T-cell (primary cell): Measurements from ENCODE around the gene BCL2. TPM values are rescaled to one million over a fixed set of nuclear protein-coding genes. Genes with fewer than 3 reads are reported as not detected.

Source experiments
- ATAC-seq, 4 experiments: fragments of 200-7000 bp in 3 of 4; fragments of 150-1000 bp in 1 of 4; cut with Tn5 transposase; replicated peaks in 1 of 4; 1 replicate in 3 of 4; 2 replicates in 1 of 4; pipeline ENCODE4 v1.10.0; 2021; ENCODE audit warnings: moderate library complexity in 3 of 4, mild to moderate bottlenecking in 2 of 4, moderate number of reproducible peaks in 1 of 4
- CTCF ChIA-PET, 2 donors: fragments of 300-600 bp; sonication (Branson Sonifier 250); formaldehyde crosslinking; loops; one replicate each; lab custom pipeline; 2022; ENCODE audit warnings: antibody characterized with exemption in 2 of 2; lab: Charles Lee
- POLR2A ChIA-PET, 2 donors: fragments of 300-600 bp; sonication (Branson Sonifier 250); formaldehyde crosslinking; loops; one replicate each; lab custom pipeline; 2022; ENCODE audit warnings: antibody characterized with exemption in 2 of 2; lab: Charles Lee
- DNase-seq, 35 experiments: peaks; one replicate each; pipeline versions ENCODE4 v3.0.0 to v3.0.0-alpha.2; 2013 to 2023
- H3K27ac ChIP-seq: one replicate; pipeline ENCODE4 v1.5.1; 2013; ENCODE audit warnings: low read length
- H3K27me3 ChIP-seq, 2 experiments: replicated peaks in 1 of 2; 1 replicate in 1 of 2; 2 replicates in 1 of 2; pipeline versions ENCODE4 v1.6.1 to v1.7.0; 2013; ENCODE audit warnings: low read length in 1 of 2, mixed read lengths in 1 of 2; ENCODE audit not compliant: control insufficient read depth in 2 of 2, insufficient read depth in 2 of 2; ENCODE audit errors: extremely low read depth in 1 of 2
- H3K36me3 ChIP-seq, 2 donors: 1 replicate in 1 of 2; 2 replicates in 1 of 2; pipeline versions ENCODE4 v1.6.1 to v1.7.0; 2013; ENCODE audit warnings: low read length in 1 of 2; ENCODE audit not compliant: control insufficient read depth in 2 of 2, insufficient read depth in 1 of 2; ENCODE audit errors: extremely low read depth in 1 of 2
- H3K4me1 ChIP-seq, 2 experiments: 1 replicate in 1 of 2; 2 replicates in 1 of 2; pipeline versions ENCODE4 v1.6.1 to v1.7.0; 2013; ENCODE audit warnings: low read length in 2 of 2, mixed read lengths in 1 of 2; ENCODE audit not compliant: insufficient read depth in 2 of 2, control insufficient read depth in 1 of 2; ENCODE audit errors: extremely low read depth in 1 of 2
- H3K4me3 ChIP-seq, 2 donors: 1 replicate in 1 of 2; 2 replicates in 1 of 2; pipeline versions ENCODE4 v1.5.1 to v1.7.0; 2013; ENCODE audit warnings: mild to moderate bottlenecking in 2 of 2, low read length in 1 of 2, moderate library complexity in 1 of 2; ENCODE audit not compliant: control insufficient read depth in 1 of 2; ENCODE audit errors: extremely low read depth in 1 of 2
- H3K9me3 ChIP-seq: 2 replicates; pipeline ENCODE4 v1.7.0; 2013
- H3K27ac Mint-ChIP-seq, 2 donors: one replicate each; pipeline ENCODE4 v1.8.0; 2020 to 2021; ENCODE audit warnings: mild to moderate bottlenecking in 2 of 2, mixed read lengths in 2 of 2
- H3K27me3 Mint-ChIP-seq, 2 donors: one replicate each; pipeline ENCODE4 v1.8.0; 2021 to 2022; ENCODE audit warnings: mixed read lengths in 2 of 2
- H3K36me3 Mint-ChIP-seq: one replicate; pipeline ENCODE4 v1.8.0; 2021; ENCODE audit warnings: mixed read lengths
- H3K4me1 Mint-ChIP-seq, 3 donors: one replicate each; pipeline ENCODE4 v1.8.0; 2020 to 2022; ENCODE audit warnings: mixed read lengths in 3 of 3, mild to moderate bottlenecking in 1 of 3
- H3K4me3 Mint-ChIP-seq, 3 donors: one replicate each; pipeline ENCODE4 v1.8.0; 2020 to 2022; ENCODE audit warnings: mild to moderate bottlenecking in 3 of 3, mixed read lengths in 3 of 3, moderate library complexity in 3 of 3
- H3K9me3 Mint-ChIP-seq, 3 donors: one replicate each; pipeline ENCODE4 v1.8.0; 2020 to 2022; ENCODE audit warnings: mixed read lengths in 3 of 3
- WGBS: methylation state at CpG from one replicate; pipeline ENCODE4 v1.1.5; 2013; ENCODE audit warnings: missing lambda C conversion rate; ENCODE audit not compliant: insufficient coverage; 5-methylcytosine and 5-hydroxymethylcytosine counted together
- total RNA-seq, 35 experiments: library from RNA in 6 of 35; stranded (reverse) in 6 of 35; fragments of 120-200 nt in 1 of 35; gene quantifications; one replicate each; pipeline versions ENCODE4 v1.2.1 to v1.2.4 and lab custom pipeline; 2013 to 2026

Gene BCL2
- total RNA-seq, 5 donors from 2014 or later (not counting 1 experiment from before 2014, with no cell fraction given): 113 to 201 (median 123) TPM

GRCh38 chr18:63297687-63298399, 21.7 kb downstream of the BCL2 start:
- WGBS: 91% methylated on average over 11 of the region's 16 CpGs
- Mint-ChIP-seq H3K27me3 (no peaks in the 10 kb centered on the region), H3K9me3 (no peaks in the 10 kb centered on the region), H3K4me3 (peak overlapping the region in 1 of 3 donors; percentile 58), H3K4me1 (peaks cover 57 to 74% (median 65%) of the 10 kb centered on the region in 3 donors), H3K27ac (peak overlapping the region; percentile 94 to 97), H3K36me3 (peaks cover 63% of the 10 kb centered on the region)
- Histone ChIP-seq H3K4me3 (no peak overlapping the region), H3K4me1 (peaks cover 28 to 50% of the 10 kb centered on the region in 2 experiments), H3K36me3 (peaks cover 0 to 29% of the 10 kb centered on the region in 2 donors), H3K27me3 (no peaks in the 10 kb centered on the region), H3K9me3 (no peaks in the 10 kb centered on the region), H3K27ac (peak overlapping the region; percentile 67)
- CTCF ChIA-PET: interaction anchor here (0.7 to 2.8 kb wide), 2 partner anchors 19 to 20 kb away, joined by 4 to 10 read pairs; no protein-coding TSS in a partner anchor
- no peak for DNase-seq
- POLR2A ChIA-PET: interaction anchor here in 1 of 2 donors (0.9 kb wide), 1 partner anchor 11 kb away, joined by 4 read pairs; no protein-coding TSS in a partner anchor
- no peak for ATAC-seq

- ChIA-PET CTCF (interaction anchor here in 1 of 2 donors (0.6 to 1.8 kb wide), 4 partner anchors 24 to 160 kb away, joined by 3 read pairs; no protein-coding TSS in a partner anchor), POLR2A (no interaction called here)
- Histone ChIP-seq H3K27ac (no peak overlapping the region), H3K27me3 (no peaks in the 10 kb centered on the region), H3K4me1 (peaks cover 36 to 51% of the 10 kb centered on the region in 2 experiments), H3K9me3 (no peaks in the 10 kb centered on the region), H3K36me3 (peaks cover 0 to 22% of the 10 kb centered on the region in 2 donors), H3K4me3 (no peak overlapping the region)
- H3K36me3 Mint-ChIP-seq: peaks cover 59% of the 10 kb centered on the region
- H3K9me3 Mint-ChIP-seq: no peaks in the 10 kb centered on the region
- no peaks in the 10 kb centered on the region for H3K27me3 Mint-ChIP-seq
- peaks cover 17 to 67% (median 26%) of the 10 kb centered on the region in 3 donors for H3K4me1 Mint-ChIP-seq
- ATAC-seq (no peak), DNase-seq (no peak)
- H3K27ac Mint-ChIP-seq: no peak overlapping the region
- WGBS: 100% methylated on average over 1 of the region's 4 CpGs
- H3K4me3 Mint-ChIP-seq: peak overlapping the region in 1 of 3 donors; percentile 17
Observed at GRCh38 chr18:63293935-63294334, 25.6 kb downstream of the BCL2 start.

- ChIA-PET CTCF (interaction anchor here in 1 of 2 donors (0.6 to 2.9 kb wide), 3 partner anchors 26 to 159 kb away, joined by 3 to 11 read pairs (median 4); partner anchors contain the start of gene BCL2), POLR2A (no interaction called here)
- peaks cover 9 to 59% (median 17%) of the 10 kb centered on the region in 3 donors for H3K4me1 Mint-ChIP-seq
- Histone ChIP-seq H3K4me3 (no peak overlapping the region), H3K36me3 (peaks cover 0 to 22% of the 10 kb centered on the region in 2 donors), H3K4me1 (peaks cover 34 to 42% of the 10 kb centered on the region in 2 experiments), H3K27ac (peak overlapping the region; percentile 8), H3K9me3 (no peaks in the 10 kb centered on the region), H3K27me3 (no peaks in the 10 kb centered on the region)
- whole genome bisulfite sequencing: 23% methylated on average over 5 of the region's 11 CpGs
- peak overlapping the region in 2 of 3 donors; percentile 29 to 60 for H3K4me3 Mint-ChIP-seq
- H3K9me3 Mint-ChIP-seq: no peaks in the 10 kb centered on the region
- DNase-seq: peak in 12 of 35 experiments; percentile 3 to 35 (median 11)
- H3K27me3 Mint-ChIP-seq: no peaks in the 10 kb centered on the region
- H3K27ac Mint-ChIP-seq: no peak overlapping the region
- peak; percentile 34 to 63 (median 52) for ATAC-seq
- H3K36me3 Mint-ChIP-seq: peaks cover 55% of the 10 kb centered on the region
Observed at GRCh38 chr18:63292831-63293683, 26.5 kb downstream of the BCL2 start.

GRCh38 chr18:63291278-63291677, 28.3 kb downstream of the BCL2 start:
- peaks cover 0 to 8% of the 10 kb centered on the region in 2 donors for H3K36me3 ChIP-seq
- peak overlapping the region in 2 of 3 donors; percentile 67 to 73 for H3K4me3 Mint-ChIP-seq
- H3K4me1 ChIP-seq: peaks cover 36 to 49% of the 10 kb centered on the region in 2 experiments
- CTCF ChIA-PET: interaction anchor here in 1 of 2 donors (2.9 kb wide), 1 partner anchor 27 kb away, joined by 11 read pairs; the partner anchor contains the start of gene BCL2
- peak overlapping the region; percentile 54 for H3K27ac ChIP-seq
- no peaks in the 10 kb centered on the region for H3K9me3 Mint-ChIP-seq
- POLR2A ChIA-PET: interaction anchor here (0.6 to 1.5 kb wide), 4 partner anchors 9 to 485 kb away, joined by 3 to 5 read pairs (median 4); no protein-coding TSS in a partner anchor
- 20% methylated on average over 1 of the region's 5 CpGs for WGBS
- DNase-seq: no peak
- H3K9me3 ChIP-seq: no peaks in the 10 kb centered on the region
- no peaks in the 10 kb centered on the region for H3K27me3 Mint-ChIP-seq
- H3K36me3 Mint-ChIP-seq: peaks cover 46% of the 10 kb centered on the region
- peak in 2 of 4 experiments; percentile 28 for ATAC-seq
- H3K27ac Mint-ChIP-seq: no peak overlapping the region
- no peak overlapping the region for H3K4me3 ChIP-seq
- no peaks in the 10 kb centered on the region for H3K27me3 ChIP-seq
- H3K4me1 Mint-ChIP-seq: peaks cover 8 to 53% (median 10%) of the 10 kb centered on the region in 3 donors

- H3K4me3 Mint-ChIP-seq: peak overlapping the region in 2 of 3 donors; percentile 67 to 73
- no peaks in the 10 kb centered on the region for H3K27me3 Mint-ChIP-seq
- peaks cover 36 to 52% of the 10 kb centered on the region in 2 experiments for H3K4me1 ChIP-seq
- peaks cover 6 to 52% (median 9%) of the 10 kb centered on the region in 3 donors for H3K4me1 Mint-ChIP-seq
- H3K4me3 ChIP-seq: peak overlapping the region; percentile 7 to 35
- 6% methylated on average over 4 of the region's 7 CpGs for WGBS
- ChIA-PET POLR2A (interaction anchor here in 1 of 2 donors (0.6 to 1.5 kb wide), 2 partner anchors 9 to 484 kb away, joined by 3 to 4 read pairs; no protein-coding TSS in a partner anchor), CTCF (interaction anchor here in 1 of 2 donors (2.9 kb wide), 1 partner anchor 28 kb away, joined by 11 read pairs; the partner anchor contains the start of gene BCL2)
- no peaks in the 10 kb centered on the region for H3K27me3 ChIP-seq
- H3K9me3 ChIP-seq: no peaks in the 10 kb centered on the region
- peak overlapping the region; percentile 54 for H3K27ac ChIP-seq
- no peak overlapping the region for H3K27ac Mint-ChIP-seq
- ATAC-seq: peak; percentile 74 to 92 (median 78)
- peaks cover 0 to 6% of the 10 kb centered on the region in 2 donors for H3K36me3 ChIP-seq
- peak in 33 of 35 experiments; percentile 14 to 66 (median 37) for DNase-seq
- H3K36me3 Mint-ChIP-seq: peaks cover 47% of the 10 kb centered on the region
- H3K9me3 Mint-ChIP-seq: no peaks in the 10 kb centered on the region
Observed at GRCh38 chr18:63290821-63291200, 28.8 kb downstream of the BCL2 start.
